HG02981 (cell line): Measurements from ENCODE around the gene DDC.
"Not testable (repeated sequence)": the region's sequence is repeated elsewhere in the genome, so short reads cannot be mapped to it uniquely, and the experiment has no call there.

Source experiments
- ATAC-seq: cut with Tn5 transposase; IDR thresholded peaks from one replicate; pipeline ENCODE4 v1.9.1; 2021; ENCODE audit warnings: mild to moderate bottlenecking, moderate library complexity; ENCODE audit not compliant: unreplicated experiment

The DDC gene

GRCh38 chr7:50528266-50529092 lies 36.7 kb downstream of the DDC start:
- ATAC-seq, result no peak

- not testable (repeated sequence) for ATAC-seq
Measured at GRCh38 chr7:50519350-50519749, 45.9 kb downstream of the DDC start.

- no peak for ATAC-seq
Measured at GRCh38 chr7:50513166-50513871, 51.9 kb downstream of the DDC start.

GRCh38 chr7:50512384-50512783 lies 52.8 kb downstream of the DDC start:
- ATAC-seq, result no peak

- no peak for ATAC-seq
Measured at GRCh38 chr7:50509459-50509858, 55.7 kb downstream of the DDC start.

- no peak for ATAC-seq
Measured at GRCh38 chr7:50508471-50508943, 56.7 kb downstream of the DDC start.

GRCh38 chr7:50507898-50508470 lies 57.2 kb downstream of the DDC start:
- no peak for ATAC-seq

GRCh38 chr7:50505553-50506210 lies 59.5 kb downstream of the DDC start:
- no peak for ATAC-seq

GRCh38 chr7:50504646-50505546 lies 60.3 kb downstream of the DDC start:
- no peak for ATAC-seq

GRCh38 chr7:50502947-50503346 lies 62.3 kb downstream of the DDC start:
- no peak for ATAC-seq

- ATAC-seq, result no peak
Measured at GRCh38 chr7:50502001-50502684, 63.1 kb downstream of the DDC start.

GRCh38 chr7:50499092-50499491 lies 66.1 kb downstream of the DDC start:
- ATAC-seq, result no peak

- ATAC-seq, result no peak
Measured at GRCh38 chr7:50497968-50498367, 67.2 kb downstream of the DDC start.

- ATAC-seq, result no peak
Measured at GRCh38 chr7:50497068-50497642, 68.0 kb downstream of the DDC start.

- no peak for ATAC-seq
Measured at GRCh38 chr7:50496569-50496968, 68.6 kb downstream of the DDC start.

GRCh38 chr7:50495746-50496145 lies 69.5 kb downstream of the DDC start:
- no peak for ATAC-seq

- ATAC-seq, result no peak
Measured at GRCh38 chr7:50492770-50493519, 72.3 kb downstream of the DDC start.

- ATAC-seq, result no peak
Measured at GRCh38 chr7:50491943-50492342, 73.3 kb downstream of the DDC start.

GRCh38 chr7:50491209-50491608 lies 74.0 kb downstream of the DDC start:
- no peak for ATAC-seq
